HG03103 (cell line): ENCODE measurements around the gene GABRA5.
"Not testable (repeated sequence)": the region's sequence is repeated elsewhere in the genome, so short reads cannot be mapped to it uniquely, and the experiment has no call there.

ENCODE experiments used
- ATAC-seq: cut with Tn5 transposase; IDR thresholded peaks from one replicate; pipeline ENCODE4 v1.9.1; 2021; ENCODE audit warnings: low read depth; ENCODE audit not compliant: unreplicated experiment

The GABRA5 gene

GRCh38 chr15:26875476-26875850 lies 8.6 kb downstream of the GABRA5 start:
- no peak for ATAC-seq

GRCh38 chr15:26877831-26878230 lies 11.0 kb downstream of the GABRA5 start:
- ATAC-seq: no peak

DNA sequence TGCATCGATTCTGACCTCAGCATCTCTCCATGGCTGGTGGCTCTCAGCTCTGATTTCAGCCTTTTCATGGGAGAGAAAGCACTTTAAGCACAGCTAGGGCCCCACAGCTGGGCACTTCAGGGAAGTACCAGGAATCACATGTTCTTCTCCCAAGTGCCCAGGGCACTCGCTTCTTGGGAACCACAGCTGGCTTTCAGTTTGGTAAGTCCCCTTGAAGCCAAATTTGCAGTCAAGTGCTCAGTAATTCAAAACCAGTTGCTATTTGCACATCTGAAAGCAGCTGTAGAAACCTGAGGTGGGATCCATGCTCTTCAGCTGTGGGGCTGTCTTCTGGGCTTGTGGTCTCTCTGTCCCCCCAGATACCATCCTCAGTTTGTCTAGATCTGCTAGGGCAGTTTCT lies 12.8 kb downstream of the GABRA5 start:
- no peak for ATAC-seq

DNA sequence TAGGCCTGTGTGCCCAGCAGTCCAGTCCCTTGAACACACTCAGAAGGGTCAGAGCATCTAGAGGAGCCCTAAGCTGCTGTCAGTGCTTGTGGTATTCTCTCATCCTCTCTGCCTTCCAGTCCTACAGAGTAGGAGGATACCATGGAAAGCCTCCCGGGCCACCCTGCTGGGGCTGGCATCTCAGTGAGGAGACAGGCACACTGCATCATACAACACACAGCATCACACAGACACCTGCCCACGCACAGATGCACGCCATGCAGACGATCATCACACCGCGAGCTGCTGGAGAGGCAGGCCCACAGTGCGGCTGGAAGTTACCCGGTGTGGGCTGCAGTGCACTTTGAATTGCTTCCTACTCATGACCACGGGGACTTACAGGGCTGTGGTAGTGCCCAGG lies 15.2 kb downstream of the GABRA5 start:
- no peak for ATAC-seq

DNA sequence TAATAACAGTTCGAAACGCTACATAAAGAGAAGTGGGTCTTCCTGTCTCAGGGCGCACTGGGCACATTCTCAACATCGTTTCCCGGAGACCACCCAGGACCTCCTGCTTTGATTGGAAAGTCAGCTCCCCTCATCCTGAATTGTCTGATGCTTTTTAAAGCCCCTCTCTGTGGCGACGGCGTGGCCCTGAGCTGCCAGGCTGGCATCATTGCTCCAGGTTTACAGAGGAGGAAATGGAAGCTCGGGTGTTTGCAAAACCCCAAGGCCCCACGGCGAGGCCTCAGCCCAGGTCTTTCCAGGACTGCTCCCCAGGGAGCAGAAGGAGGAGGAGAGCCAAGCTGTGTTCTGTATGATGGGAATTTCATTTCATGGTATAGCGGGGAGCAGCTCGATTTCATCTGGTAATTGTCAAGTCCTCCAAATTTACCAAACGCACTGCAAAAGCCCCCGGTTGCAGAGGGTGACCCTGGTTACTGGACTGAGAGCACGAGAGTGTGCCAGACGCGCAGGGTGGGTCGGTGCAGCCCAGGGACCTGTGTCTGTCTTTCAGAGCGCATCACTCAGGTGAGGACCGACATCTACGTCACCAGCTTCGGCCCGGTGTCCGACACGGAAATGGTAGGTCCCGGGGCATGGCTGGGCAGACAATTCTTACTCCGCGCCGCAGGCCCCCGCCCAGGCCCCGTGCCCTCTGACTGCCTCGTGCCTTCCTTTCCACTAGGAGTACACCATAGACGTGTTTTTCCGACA lies 15.9 kb downstream of the GABRA5 start:
- no peak for ATAC-seq

DNA sequence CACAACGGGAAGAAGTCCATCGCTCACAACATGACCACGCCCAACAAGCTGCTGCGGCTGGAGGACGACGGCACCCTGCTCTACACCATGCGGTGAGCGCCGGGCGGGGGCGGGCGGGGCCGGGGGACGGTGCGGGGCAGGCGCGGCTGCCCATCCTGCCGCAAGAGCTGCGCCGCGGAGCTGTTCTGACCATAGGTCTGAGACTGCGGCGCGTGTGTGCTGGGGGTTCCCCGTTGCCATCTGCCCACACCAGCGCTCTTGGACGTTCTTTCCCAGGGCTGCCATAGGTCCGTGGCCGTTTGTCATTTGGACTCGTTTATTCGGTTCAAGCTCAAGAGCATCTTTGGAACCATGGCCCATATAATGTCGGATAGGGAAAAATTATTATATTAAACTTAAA lies 16.6 kb downstream of the GABRA5 start:
- no peak for ATAC-seq

DNA sequence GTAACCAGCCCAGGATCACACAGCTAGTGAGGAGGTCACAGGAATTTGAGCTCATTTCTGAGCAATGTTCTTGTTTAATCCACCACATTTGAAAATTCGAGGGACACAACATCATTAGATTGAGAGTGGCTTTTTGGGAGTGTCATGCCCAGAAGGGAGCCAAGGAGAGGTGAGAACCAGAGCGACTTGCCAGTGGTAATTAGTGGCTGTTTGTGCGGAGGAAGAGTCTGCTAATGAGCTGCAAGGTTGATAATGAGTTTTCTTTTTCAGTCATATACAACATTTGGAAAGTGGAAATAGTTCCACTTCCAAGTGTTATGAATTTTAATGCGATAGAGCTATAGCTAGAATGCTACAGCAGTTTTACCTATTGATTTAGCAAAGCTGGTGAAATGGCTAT lies 19.7 kb downstream of the GABRA5 start:
- no peak for ATAC-seq

DNA sequence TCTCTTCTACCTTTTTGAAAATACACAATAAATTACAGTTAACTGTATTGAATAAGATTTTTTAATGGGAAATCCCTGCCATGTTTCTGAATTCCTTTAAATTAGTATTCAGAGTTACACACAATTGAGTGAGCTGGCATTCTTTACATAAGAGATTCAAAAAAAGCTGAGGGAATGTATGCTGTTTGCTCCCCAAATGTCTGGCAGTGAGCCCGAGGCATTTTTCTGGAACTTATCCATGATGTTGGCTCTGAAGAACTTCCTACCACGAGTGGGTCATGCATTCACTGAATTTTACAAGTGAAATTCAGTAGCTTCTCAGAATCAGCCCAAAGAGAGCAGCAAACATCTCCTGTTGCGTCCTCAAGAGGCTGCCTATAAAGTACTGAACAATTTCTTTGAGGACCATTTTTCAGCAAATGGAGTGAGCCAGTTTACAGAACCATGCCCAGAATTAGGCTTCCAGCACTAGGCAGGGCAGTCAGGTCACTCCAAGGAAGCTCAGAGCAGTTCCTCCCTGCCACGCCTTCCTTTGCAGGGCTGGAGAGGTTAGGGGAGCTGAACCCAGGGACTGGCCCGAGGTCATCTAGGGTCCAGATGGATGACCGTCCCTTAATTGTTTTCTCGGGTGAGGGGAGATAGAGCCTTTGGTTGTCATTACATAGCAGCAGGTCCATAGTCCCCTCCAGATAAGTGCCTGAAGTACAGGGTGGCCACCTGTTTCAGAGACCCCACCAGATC lies 21.2 kb downstream of the GABRA5 start:
- ATAC-seq: no peak

DNA sequence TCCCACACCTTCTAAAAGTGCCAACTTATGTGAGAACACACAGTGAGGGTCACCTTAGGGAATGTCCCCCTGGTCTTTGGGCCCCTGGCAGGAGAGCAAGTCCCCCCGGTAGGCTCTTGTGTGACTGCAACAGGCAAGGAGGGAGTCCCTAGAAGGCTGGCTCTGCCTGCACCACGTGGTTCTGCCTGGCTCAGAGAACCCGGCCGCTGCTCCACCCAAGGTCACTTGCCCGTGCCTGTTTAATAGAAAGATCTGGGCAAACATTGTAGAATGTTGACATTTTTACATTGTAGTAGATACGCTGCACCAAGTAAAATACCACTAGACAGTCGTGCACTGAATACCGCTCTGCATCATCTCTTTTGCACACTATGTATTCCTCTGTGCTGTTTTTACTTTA lies 21.9 kb downstream of the GABRA5 start:
- no peak for ATAC-seq

DNA sequence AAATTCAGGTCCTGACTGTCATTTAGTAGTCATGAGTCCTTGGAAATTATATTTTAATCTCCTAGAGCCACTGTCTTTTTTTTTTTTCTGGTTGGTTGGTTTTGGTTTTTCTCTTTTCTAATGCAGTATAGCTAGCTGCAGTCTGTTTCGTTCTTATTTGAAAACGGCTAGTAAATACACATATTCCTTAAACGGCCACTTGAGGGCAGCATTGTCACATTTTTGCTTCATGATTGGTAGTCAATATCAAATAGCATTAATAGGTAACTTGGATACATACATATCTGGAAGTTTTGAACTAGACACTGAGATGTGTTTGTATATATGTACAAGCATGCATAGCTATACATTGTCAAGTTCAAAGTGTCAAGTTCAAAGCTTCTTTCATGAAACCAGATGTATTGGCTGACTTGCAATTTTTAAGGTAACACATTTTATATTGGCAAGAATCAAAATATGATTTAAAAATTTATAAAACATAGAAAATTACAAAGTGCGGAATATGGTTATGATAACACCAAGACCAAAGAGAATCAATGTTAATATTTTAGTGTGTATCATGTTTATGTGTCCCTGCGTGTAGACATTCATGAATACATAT lies 22.5 kb downstream of the GABRA5 start:
- ATAC-seq: no peak

DNA sequence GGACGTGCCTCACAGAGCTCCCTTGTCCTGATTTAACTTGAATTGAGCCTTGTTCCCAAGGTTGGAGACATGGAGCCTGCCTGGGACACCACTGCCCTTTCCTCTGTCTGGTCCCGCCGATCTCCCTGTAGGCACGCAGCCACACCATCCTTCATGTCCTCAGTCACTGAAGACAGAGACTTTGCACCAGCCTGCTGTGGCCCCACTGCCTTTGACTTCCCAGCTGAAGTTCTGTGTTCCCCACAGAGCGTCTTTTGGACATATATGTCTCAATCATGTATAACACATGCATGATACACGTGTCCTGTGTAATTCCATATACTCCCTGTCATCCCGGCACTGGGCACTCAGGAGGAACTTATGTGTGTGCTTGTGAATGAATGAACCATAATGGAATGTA lies 23.6 kb downstream of the GABRA5 start:
- ATAC-seq: no peak

GRCh38 chr15:26890988-26891387 lies 24.1 kb downstream of the GABRA5 start:
- ATAC-seq: no peak

GRCh38 chr15:26891448-26892181 lies 24.8 kb downstream of the GABRA5 start:
- peak; percentile 61 for ATAC-seq

DNA sequence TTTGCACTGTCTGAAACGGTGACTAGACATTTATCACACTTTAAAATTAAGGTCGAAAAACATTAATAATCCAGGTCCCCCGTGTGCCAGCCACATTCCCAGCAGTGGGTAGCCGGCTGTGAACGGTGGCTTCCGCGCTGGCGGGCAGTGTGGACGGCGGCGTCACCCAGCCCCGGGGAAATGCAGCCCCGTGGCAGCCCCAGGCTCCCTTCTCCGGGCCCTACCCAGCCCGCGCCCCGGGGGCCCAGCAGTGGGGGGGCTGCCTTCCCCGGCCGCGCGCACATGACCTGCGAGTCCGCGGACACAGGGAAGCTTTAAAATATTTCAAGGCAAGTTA lies 25.3 kb downstream of the GABRA5 start:
- no peak for ATAC-seq

GRCh38 chr15:26892678-26893077 lies 25.8 kb downstream of the GABRA5 start:
- no peak for ATAC-seq

DNA sequence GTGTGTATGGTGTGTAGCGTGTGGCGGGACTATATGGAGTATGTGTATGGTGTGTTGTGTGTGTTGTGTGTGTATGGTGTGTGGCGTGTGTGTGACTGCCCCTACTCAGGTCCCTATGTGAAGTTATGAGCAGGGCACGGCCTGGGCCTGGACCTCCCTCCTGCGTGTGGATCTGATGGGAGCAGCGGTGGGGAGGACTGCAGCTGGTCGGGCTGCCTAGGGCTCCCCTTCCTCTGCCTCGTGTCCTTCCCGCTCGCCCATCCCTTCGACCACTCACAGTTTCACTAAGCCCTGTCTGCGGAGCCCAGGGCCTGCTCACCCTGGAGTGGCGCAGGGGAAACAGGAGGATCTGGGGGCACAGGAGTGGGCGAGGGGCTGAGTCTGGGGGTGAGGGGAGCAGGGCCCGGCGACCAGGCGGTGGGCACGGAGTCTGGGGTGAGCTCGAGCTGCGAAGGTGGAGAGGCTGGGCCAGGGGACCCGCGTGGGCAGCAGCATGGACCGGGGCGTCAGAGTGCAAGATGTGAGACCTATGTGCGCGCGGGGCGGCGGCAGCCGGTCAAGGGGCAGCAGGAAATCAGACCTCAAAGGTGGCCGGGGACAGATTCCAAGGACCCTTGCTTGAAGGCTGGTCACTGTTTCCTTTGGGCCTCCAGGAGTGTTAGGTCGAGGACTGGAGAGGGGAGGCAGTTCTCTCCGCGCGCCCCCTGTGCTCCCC lies 26.6 kb downstream of the GABRA5 start:
- no peak for ATAC-seq

- ATAC-seq: no peak
Observed at GRCh38 chr15:26894181-26894580, 27.3 kb downstream of the GABRA5 start.

DNA sequence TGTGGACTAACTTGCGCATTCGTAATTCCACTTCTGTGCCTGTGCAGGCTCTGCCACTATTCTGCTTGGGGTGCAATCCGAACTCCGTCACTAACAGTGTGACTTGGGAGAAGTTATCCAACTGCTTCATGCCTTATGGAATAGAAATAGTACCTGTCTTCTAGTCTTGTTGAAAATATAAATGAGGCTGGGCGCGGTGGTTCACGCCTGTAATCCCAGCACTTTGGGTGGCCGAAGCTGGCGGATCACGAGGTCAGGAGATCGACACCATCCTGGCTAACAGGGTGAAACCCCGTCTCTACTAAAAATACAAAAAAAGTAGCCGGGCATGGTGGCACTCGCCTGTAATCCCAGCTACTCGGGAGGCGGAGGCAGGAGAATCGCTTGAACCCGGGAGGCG lies 28.5 kb downstream of the GABRA5 start:
- ATAC-seq: not testable (repeated sequence)

- ATAC-seq: no peak
Observed at GRCh38 chr15:26899658-26900057, 32.8 kb downstream of the GABRA5 start.

GRCh38 chr15:26901041-26901440 lies 34.2 kb downstream of the GABRA5 start:
- no peak for ATAC-seq

- no peak for ATAC-seq
Observed at GRCh38 chr15:26910715-26911114, 43.9 kb downstream of the GABRA5 start.
